Measurements from ENCODE around the gene RPS6KC1. TPM values are rescaled to one million over a fixed set of nuclear protein-coding genes. Genes with fewer than 3 reads are reported as not detected.

The RPS6KC1 gene
- total and polyA plus RNA-seq, 2 donors from 2014 or later = 6.3 to 13.8 TPM

- Histone ChIP-seq H3K4me3 (ENCODE audit: low read length in 3 of 3) (no peak overlapping the region), H3K27me3 (ENCODE audit: control insufficient read depth, insufficient read depth, low read length) (no peaks in the 10 kb centered on the region), H3K36me3 (ENCODE audit: control insufficient read depth in 2 of 3, insufficient read depth in 3 of 3, low read length in 3 of 3) (no peaks in the 10 kb centered on the region), H3K4me1 (ENCODE audit: control insufficient read depth in 2 of 3, insufficient read depth in 2 of 3, low read depth in 1 of 3, low read length in 3 of 3) (no peaks in the 10 kb centered on the region), H3K9ac (ENCODE audit: low read length in 3 of 3) (no peak overlapping the region), H3K27ac (ENCODE audit: low read depth in 2 of 2, low read length in 2 of 2) (no peak overlapping the region), H3K9me3 (ENCODE audit: control insufficient read depth in 2 of 3, insufficient read depth in 1 of 3, low read length in 3 of 3) (no peaks in the 10 kb centered on the region)
- no peak for TF ChIP-seq CTCF (IDR thresholded peaks at IDR 0.05; ENCODE audit: borderline replicate concordance, extremely low read depth, insufficient read depth)
- FAIRE-seq (no peak), DNase-seq (no peak)
- intact Hi-C loops (cut with DNase I) = no loop called here
Observed at GRCh38 chr1:213269829-213270228, 218.8 kb downstream of the RPS6KC1 start.

- no peaks in the 10 kb centered on the region for H3K27me3 ChIP-seq (ENCODE audit: control insufficient read depth, insufficient read depth, low read length)
- DNase-seq (no peak), FAIRE-seq (no peak)
- H3K9ac ChIP-seq (ENCODE audit: low read length in 3 of 3) = no peak overlapping the region
- H3K4me3 ChIP-seq (ENCODE audit: low read length in 3 of 3) = no peak overlapping the region
- no peaks in the 10 kb centered on the region for H3K9me3 ChIP-seq (ENCODE audit: control insufficient read depth in 2 of 3, insufficient read depth in 1 of 3, low read length in 3 of 3)
- no peaks in the 10 kb centered on the region for H3K4me1 ChIP-seq (ENCODE audit: control insufficient read depth in 2 of 3, insufficient read depth in 2 of 3, low read depth in 1 of 3, low read length in 3 of 3)
- TF ChIP-seq CTCF (IDR thresholded peaks at IDR 0.05; ENCODE audit: borderline replicate concordance, extremely low read depth, insufficient read depth) = no peak
- no peaks in the 10 kb centered on the region for H3K36me3 ChIP-seq (ENCODE audit: control insufficient read depth in 2 of 3, insufficient read depth in 3 of 3, low read length in 3 of 3)
- intact Hi-C loops (cut with DNase I) = no loop called here
- H3K27ac ChIP-seq (ENCODE audit: low read depth in 2 of 2, low read length in 2 of 2) = no peak overlapping the region
Observed at GRCh38 chr1:213273546-213273945, 222.5 kb downstream of the RPS6KC1 start.

GRCh38 chr1:213274140-213274539 lies 223.1 kb downstream of the RPS6KC1 start:
- no peaks in the 10 kb centered on the region for H3K4me1 ChIP-seq (ENCODE audit: control insufficient read depth in 2 of 3, insufficient read depth in 2 of 3, low read depth in 1 of 3, low read length in 3 of 3)
- H3K27me3 ChIP-seq (ENCODE audit: control insufficient read depth, insufficient read depth, low read length) = no peaks in the 10 kb centered on the region
- no peak overlapping the region for H3K27ac ChIP-seq (ENCODE audit: low read depth in 2 of 2, low read length in 2 of 2)
- no peak for TF ChIP-seq CTCF (IDR thresholded peaks at IDR 0.05; ENCODE audit: borderline replicate concordance, extremely low read depth, insufficient read depth)
- no peaks in the 10 kb centered on the region for H3K36me3 ChIP-seq (ENCODE audit: control insufficient read depth in 2 of 3, insufficient read depth in 3 of 3, low read length in 3 of 3)
- no peak overlapping the region for H3K9ac ChIP-seq (ENCODE audit: low read length in 3 of 3)
- peak in 1 of 5 donors; percentile 47 for DNase-seq
- no peaks in the 10 kb centered on the region for H3K9me3 ChIP-seq (ENCODE audit: control insufficient read depth in 2 of 3, insufficient read depth in 1 of 3, low read length in 3 of 3)
- no peak overlapping the region for H3K4me3 ChIP-seq (ENCODE audit: low read length in 3 of 3)
- FAIRE-seq = no peak
- intact Hi-C loops (cut with DNase I) = no loop called here

GRCh38 chr1:213275293-213275692 lies 224.3 kb downstream of the RPS6KC1 start:
- no peak overlapping the region for H3K9ac ChIP-seq (ENCODE audit: low read length in 3 of 3)
- H3K4me1 ChIP-seq (ENCODE audit: control insufficient read depth in 2 of 3, insufficient read depth in 2 of 3, low read depth in 1 of 3, low read length in 3 of 3) = no peaks in the 10 kb centered on the region
- intact Hi-C loops (cut with DNase I) = no loop called here
- H3K9me3 ChIP-seq (ENCODE audit: control insufficient read depth in 2 of 3, insufficient read depth in 1 of 3, low read length in 3 of 3) = no peaks in the 10 kb centered on the region
- no peak overlapping the region for H3K4me3 ChIP-seq (ENCODE audit: low read length in 3 of 3)
- H3K36me3 ChIP-seq (ENCODE audit: control insufficient read depth in 2 of 3, insufficient read depth in 3 of 3, low read length in 3 of 3) = no peaks in the 10 kb centered on the region
- TF ChIP-seq CTCF (IDR thresholded peaks at IDR 0.05; ENCODE audit: borderline replicate concordance, extremely low read depth, insufficient read depth) = no peak
- no peak for DNase-seq
- H3K27ac ChIP-seq (ENCODE audit: low read depth in 2 of 2, low read length in 2 of 2) = no peak overlapping the region
- H3K27me3 ChIP-seq (ENCODE audit: control insufficient read depth, insufficient read depth, low read length) = no peaks in the 10 kb centered on the region
- FAIRE-seq = no peak
